CD14-positive monocyte (primary cell): ENCODE results near the gene RTN1. TPM values are rescaled to one million over a fixed set of nuclear protein-coding genes. Genes with fewer than 3 reads are reported as not detected.

Experiments
- DNase-seq, 3 donors: peaks; one replicate each; pipeline ENCODE4 v3.0.0-alpha.2; 2011 to 2022
- H2AFZ ChIP-seq: 2 replicates; pipeline ENCODE4 v1.6.0; 2012; ENCODE audit warnings: mild to moderate bottlenecking, low read depth, low read length, inconsistent platforms; ENCODE audit not compliant: insufficient read depth, poor library complexity, severe bottlenecking
- H3K27ac ChIP-seq, 2 donors: 1 replicate in 1 of 2; 2 replicates in 1 of 2; pipeline ENCODE4 v1.5.1; 2012 to 2013; ENCODE audit warnings: low read length in 2 of 2, control low read depth in 1 of 2, inconsistent platforms in 1 of 2, low read depth in 1 of 2, mild to moderate bottlenecking in 1 of 2
- H3K27me3 ChIP-seq, 2 donors: one replicate each; pipeline versions ENCODE4 v1.6.0 to v1.6.1; 2011 to 2013; ENCODE audit warnings: low read length in 2 of 2; ENCODE audit not compliant: control insufficient read depth in 2 of 2, insufficient read depth in 2 of 2
- H3K36me3 ChIP-seq, 2 donors: replicated peaks in 1 of 2; 1 replicate in 1 of 2; 2 replicates in 1 of 2; pipeline versions ENCODE4 v1.5.1 to v1.6.1; 2012 to 2013; ENCODE audit warnings: low read length in 2 of 2, control low read depth in 1 of 2, inconsistent platforms in 1 of 2, mild to moderate bottlenecking in 1 of 2; ENCODE audit not compliant: insufficient read depth in 2 of 2, control insufficient read depth in 1 of 2
- H3K4me1 ChIP-seq, 2 donors: 1 replicate in 1 of 2; 2 replicates in 1 of 2; pipeline versions ENCODE4 v1.5.1 to v1.6.1; 2012 to 2013; ENCODE audit warnings: low read length in 2 of 2, control low read depth in 1 of 2, inconsistent platforms in 1 of 2, mild to moderate bottlenecking in 1 of 2, moderate library complexity in 1 of 2; ENCODE audit not compliant: insufficient read depth in 2 of 2, control insufficient read depth in 1 of 2
- H3K4me2 ChIP-seq: replicated peaks from 2 replicates; pipeline ENCODE3; 2012; ENCODE audit warnings: low read length, moderate library complexity, mild to moderate bottlenecking; ENCODE audit not compliant: poor library complexity, severe bottlenecking; ENCODE audit errors: extremely low read depth
- H3K4me3 ChIP-seq, 3 experiments: fragments of 200-600 bp in 1 of 3; sonication (generic) in 1 of 3; replicated peaks in 1 of 3; 1 replicate in 2 of 3; 2 replicates in 1 of 3; pipeline ENCODE4 v1.5.1; 2011 to 2013; ENCODE audit warnings: low read length in 3 of 3, mild to moderate bottlenecking in 3 of 3, control low read depth in 2 of 3, low read depth in 2 of 3, inconsistent platforms in 1 of 3, moderate library complexity in 1 of 3
- H3K79me2 ChIP-seq: 2 replicates; pipeline ENCODE4 v1.6.0; 2012; ENCODE audit warnings: mild to moderate bottlenecking, control low read depth, inconsistent platforms, low read length, moderate library complexity; ENCODE audit not compliant: insufficient read depth
- H3K9ac ChIP-seq: 2 replicates; pipeline ENCODE4 v1.6.0; 2017; ENCODE audit warnings: low read length, mild to moderate bottlenecking; ENCODE audit not compliant: insufficient read depth, poor library complexity, severe bottlenecking
- H3K9me3 ChIP-seq, 2 donors: replicated peaks in 1 of 2; 1 replicate in 1 of 2; 2 replicates in 1 of 2; pipeline versions ENCODE4 v1.5.1 to v1.6.1; 2012 to 2013; ENCODE audit warnings: low read length in 2 of 2, control low read depth in 1 of 2; ENCODE audit not compliant: control insufficient read depth in 1 of 2, insufficient read depth in 1 of 2
- H4K20me1 ChIP-seq: 2 replicates; pipeline ENCODE4 v1.6.0; 2012; ENCODE audit warnings: mild to moderate bottlenecking, low read length, control low read depth, moderate library complexity; ENCODE audit not compliant: insufficient read depth
- H3K27ac Mint-ChIP-seq, 7 donors: one replicate each; pipeline ENCODE4 v1.8.0; 2020; ENCODE audit warnings: mild to moderate bottlenecking in 7 of 7, mixed read lengths in 7 of 7, moderate library complexity in 6 of 7, inconsistent platforms in 2 of 7
- H3K27me3 Mint-ChIP-seq, 3 donors: one replicate each; pipeline ENCODE4 v1.8.0; 2021 to 2022; ENCODE audit warnings: low read depth in 3 of 3, mild to moderate bottlenecking in 3 of 3, mixed read lengths in 3 of 3, moderate library complexity in 3 of 3, inconsistent platforms in 1 of 3
- H3K36me3 Mint-ChIP-seq, 2 donors: one replicate each; pipeline ENCODE4 v1.8.0; 2020; ENCODE audit warnings: mixed read lengths in 2 of 2, inconsistent platforms in 1 of 2, mild to moderate bottlenecking in 1 of 2
- H3K4me1 Mint-ChIP-seq: one replicate; pipeline ENCODE4 v1.8.0; 2020; ENCODE audit warnings: mild to moderate bottlenecking, mixed read lengths
- H3K4me3 Mint-ChIP-seq, 2 donors: one replicate each; pipeline ENCODE4 v1.8.0; 2020; ENCODE audit warnings: mild to moderate bottlenecking in 2 of 2, mixed read lengths in 2 of 2, moderate library complexity in 1 of 2
- H3K9me3 Mint-ChIP-seq, 7 donors: one replicate each; pipeline ENCODE4 v1.8.0; 2020 to 2022; ENCODE audit warnings: mixed read lengths in 7 of 7, mild to moderate bottlenecking in 6 of 7, moderate library complexity in 6 of 7, inconsistent platforms in 2 of 7
- WGBS: methylation state at CpG from one replicate; pipeline ENCODE4 v1.1.5; 2013; ENCODE audit warnings: missing lambda C conversion rate; ENCODE audit not compliant: insufficient coverage; 5-methylcytosine and 5-hydroxymethylcytosine counted together
- intact Hi-C, 2 donors: fragments of 100-400 bp; cut with micrococcal nuclease; formaldehyde crosslinking; loops; one replicate each; pipeline versions ENCODE4 v1.15.0 to v1.15.1; 2023
- polyA plus RNA-seq, 3 donors: library from polyadenylated mRNA; depleted of rRNA in 1 of 3; unstranded in 2 of 3; stranded (reverse) in 1 of 3; fragments of 300-500 nt in 2 of 3; fragments of >200 nt in 1 of 3; fragmentation: Illumina TruSeq in 2 of 3; gene quantifications; 1 replicate in 2 of 3; 2 replicates in 1 of 3; pipeline ENCODE4 v1.2.3, GENCODE V29; 2012 to 2021
- TF ChIP-seq, protein P1 (sequence below): fragments of 200-600 bp; IDR thresholded peaks from one replicate; pipeline ENCODE4 v1.8.0; 2022; ENCODE audit warnings: antibody characterized with exemption, mild to moderate bottlenecking

RTN1 gene
- polyA plus RNA-seq, 3 donors, result 40.2 to 75.1 (median 55.0) TPM

DNA sequence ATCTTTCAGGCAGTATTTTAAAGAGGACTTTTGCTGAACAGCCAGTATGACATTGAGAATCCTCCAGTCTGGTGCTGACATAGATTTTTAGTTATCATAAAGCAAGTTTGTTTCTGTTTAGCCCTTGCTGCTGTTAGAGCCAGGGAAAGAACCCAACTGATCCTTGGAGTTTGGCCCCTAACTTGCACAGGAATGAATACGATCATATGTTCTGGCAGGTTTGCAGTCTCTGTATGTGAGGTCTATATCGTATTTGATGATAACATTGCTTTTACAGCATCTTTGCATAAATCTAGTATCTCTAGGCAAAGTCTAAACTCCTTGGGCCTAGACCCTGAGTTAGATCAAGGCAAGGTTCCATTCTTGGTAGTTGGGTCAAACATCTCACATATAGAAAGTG, 289.7 kb downstream of the RTN1 start:
- H3K4me2 ChIP-seq, result no peak overlapping the region
- H2AFZ ChIP-seq, result no peak overlapping the region
- no peaks in the 10 kb centered on the region for H4K20me1 ChIP-seq
- no peaks in the 10 kb centered on the region for H3K79me2 ChIP-seq
- WGBS, result no CpG with 5 or more reads among the region's 2 CpGs
- H3K36me3 ChIP-seq, result no peaks in the 10 kb centered on the region
- peaks cover 0 to 3% of the 10 kb centered on the region in 2 donors for H3K27me3 ChIP-seq
- Mint-ChIP-seq H3K4me1 (peaks cover 39% of the 10 kb centered on the region), H3K27me3 (peaks cover 3 to 8% (median 6%) of the 10 kb centered on the region in 3 donors), H3K9me3 (peaks cover 0 to 4% (median 2%) of the 10 kb centered on the region in 7 donors), H3K27ac (no peak overlapping the region), H3K4me3 (no peak overlapping the region), H3K36me3 (peaks cover 0 to 2% of the 10 kb centered on the region in 2 donors)
- no peak overlapping the region for H3K27ac ChIP-seq
- intact Hi-C loops, result no loop called here
- H3K4me3 ChIP-seq, result no peak overlapping the region
- no peaks in the 10 kb centered on the region for H3K9me3 ChIP-seq
- no peak for DNase-seq
- H3K4me1 ChIP-seq, result peaks cover 34 to 39% of the 10 kb centered on the region in 2 donors
- TF ChIP-seq, protein P1, sequence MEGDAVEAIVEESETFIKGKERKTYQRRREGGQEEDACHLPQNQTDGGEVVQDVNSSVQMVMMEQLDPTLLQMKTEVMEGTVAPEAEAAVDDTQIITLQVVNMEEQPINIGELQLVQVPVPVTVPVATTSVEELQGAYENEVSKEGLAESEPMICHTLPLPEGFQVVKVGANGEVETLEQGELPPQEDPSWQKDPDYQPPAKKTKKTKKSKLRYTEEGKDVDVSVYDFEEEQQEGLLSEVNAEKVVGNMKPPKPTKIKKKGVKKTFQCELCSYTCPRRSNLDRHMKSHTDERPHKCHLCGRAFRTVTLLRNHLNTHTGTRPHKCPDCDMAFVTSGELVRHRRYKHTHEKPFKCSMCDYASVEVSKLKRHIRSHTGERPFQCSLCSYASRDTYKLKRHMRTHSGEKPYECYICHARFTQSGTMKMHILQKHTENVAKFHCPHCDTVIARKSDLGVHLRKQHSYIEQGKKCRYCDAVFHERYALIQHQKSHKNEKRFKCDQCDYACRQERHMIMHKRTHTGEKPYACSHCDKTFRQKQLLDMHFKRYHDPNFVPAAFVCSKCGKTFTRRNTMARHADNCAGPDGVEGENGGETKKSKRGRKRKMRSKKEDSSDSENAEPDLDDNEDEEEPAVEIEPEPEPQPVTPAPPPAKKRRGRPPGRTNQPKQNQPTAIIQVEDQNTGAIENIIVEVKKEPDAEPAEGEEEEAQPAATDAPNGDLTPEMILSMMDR, result no peak
- H3K9ac ChIP-seq, result no peak overlapping the region

DNA sequence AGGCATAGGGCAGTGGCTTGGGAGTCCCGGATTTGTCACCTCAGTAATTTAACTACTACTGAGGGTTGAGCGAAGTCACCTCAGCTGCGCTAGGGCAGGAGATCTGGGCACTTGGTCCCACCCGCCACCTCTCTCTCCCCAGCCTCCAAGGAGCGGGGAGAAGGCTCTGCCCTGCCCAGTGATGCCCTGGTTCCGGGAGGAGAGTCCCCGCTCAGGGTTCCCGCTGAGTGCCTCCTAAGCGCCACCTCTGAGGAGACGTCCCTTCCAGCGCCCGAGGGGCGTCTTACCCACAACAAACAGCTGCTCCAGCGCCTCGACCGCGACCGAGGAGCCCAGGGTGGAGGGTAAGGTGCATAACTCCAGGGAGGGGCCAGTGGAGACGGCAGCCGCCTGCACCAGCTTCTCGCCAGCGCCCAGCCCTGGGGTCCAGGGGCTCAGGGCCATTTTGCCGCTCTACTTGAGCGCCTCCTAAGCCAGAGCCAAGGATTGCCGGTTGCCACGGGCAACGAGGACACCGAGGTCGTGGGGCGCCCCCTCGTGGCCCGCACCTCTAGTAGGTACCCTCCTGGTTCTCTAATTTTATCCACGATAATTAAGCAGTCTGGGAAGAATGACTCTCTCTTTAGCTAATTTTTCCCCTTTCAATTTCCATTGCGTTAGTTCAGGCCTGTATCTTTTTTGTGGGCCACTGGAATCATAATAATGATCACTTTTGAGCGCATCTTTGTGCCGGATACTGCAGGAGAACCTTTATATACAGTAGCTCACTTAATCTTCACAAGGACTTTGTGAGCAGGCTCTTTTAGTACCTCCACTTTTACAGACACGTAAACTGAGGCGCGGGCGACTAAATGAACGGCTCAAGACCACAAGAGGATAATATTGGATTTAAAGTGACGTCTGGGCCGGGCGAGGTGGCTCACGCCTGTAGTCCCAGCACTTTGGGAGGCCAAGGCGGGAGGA, 294.0 kb downstream of the RTN1 start, which contains the start of gene CCDC175:
Gene CCDC175, minus strand, starts transcription at position 481 of the 963 bp plus-strand sequence. Its CDS starts 37 bp downstream, at position 444.
- Histone ChIP-seq H4K20me1 (no peaks in the 10 kb centered on the region), H3K9ac (peak within 1 kb of the TSS; percentile 39), H3K36me3 (no peaks in the 10 kb centered on the region), H3K4me3 (peak within 1 kb of the TSS; percentile 23 to 76 (median 55)), H3K9me3 (no peaks in the 10 kb centered on the region), H3K4me1 (peaks cover 11 to 12% of the 10 kb centered on the region in 2 donors), H3K79me2 (no peaks in the 10 kb centered on the region), H3K4me2 (peak within 1 kb of the TSS; percentile 96), H3K27me3 (peaks cover 0 to 3% of the 10 kb centered on the region in 2 donors), H3K27ac (no peak within 1 kb of the TSS), H2AFZ (peak within 1 kb of the TSS; percentile 79)
- Mint-ChIP-seq H3K27me3 (peaks cover 4 to 14% (median 9%) of the 10 kb centered on the region in 3 donors), H3K4me1 (peaks cover 10% of the 10 kb centered on the region), H3K9me3 (peaks cover 0 to 5% (median 0%) of the 10 kb centered on the region in 7 donors), H3K36me3 (no peaks in the 10 kb centered on the region), H3K4me3 (peak within 1 kb of the TSS; percentile 77 to 92), H3K27ac (peak within 1 kb of the TSS in 2 of 7 donors; percentile 30 to 36)
- TF ChIP-seq, protein P1, result peak; percentile 97
- DNase-seq, result peak; percentile 83 to 90 (median 88)
- intact Hi-C loops, result loop anchor here (5.0 to 10.0 kb wide), 3 partner anchors 69 to 94 kb away; partner anchors contain the start of genes JKAMP (in 2 of the 2) and L3HYPDH (in 2 of the 2)
- WGBS, result 5% methylated on average over 25 of the region's 46 CpGs
